SK-N-MC (cell line): ENCODE measurements around the gene TOM1L2.

ENCODE experiments used
- EZH2 ChIP-seq: fragments of 200-600 bp; sonication (generic); IDR thresholded peaks from one replicate; pipeline ENCODE4 v1.6.1; 2017; ENCODE audit warnings: antibody characterized with exemption
- FOXP2 ChIP-seq: optimal IDR thresholded peaks from 2 replicates; pipeline ENCODE3; 2011; ENCODE audit warnings: mild to moderate bottlenecking, moderate library complexity; ENCODE audit not compliant: insufficient read depth; ENCODE audit errors: extremely low read length, control extremely low read depth
- POLR2AphosphoS5 ChIP-seq: IDR thresholded peaks from 2 replicates; pipeline ENCODE4 v1.6.1; 2012; ENCODE audit warnings: mild to moderate bottlenecking, low read depth, low read length, borderline replicate concordance

GRCh38 chr17:17832032-17832363 is 140.2 kb downstream of the TOM1L2 start:
- TF ChIP-seq EZH2 (no peak), POLR2AphosphoS5 (no peak), FOXP2 (no peak)
